ENCODE measurements around the gene AATF.

GRCh38 chr17:37092071-37092470 lies 143.3 kb downstream of the AATF start:
- TF ChIP-seq POLR2A (IDR thresholded peaks at IDR 0.05) (no peak), CTCF (IDR thresholded peaks at IDR 0.05 in 4 of 5, conservative IDR thresholded peaks at IDR 0.05 in 1 of 5) (no peak)

All from gastrocnemius medialis (tissue), 4 donors.